ENCODE data around the gene C11orf97. TPM values are rescaled to one million over a fixed set of nuclear protein-coding genes. Genes with fewer than 3 reads are reported as not detected.
"Not testable (repeated sequence)": the region's sequence is repeated elsewhere in the genome, so short reads cannot be mapped to it uniquely, and the experiment has no call there.

The C11orf97 gene
- total RNA-seq, 5 donors from 2014 or later (not counting 1 experiment from before 2014, with no cell fraction given): not detected

DNA sequence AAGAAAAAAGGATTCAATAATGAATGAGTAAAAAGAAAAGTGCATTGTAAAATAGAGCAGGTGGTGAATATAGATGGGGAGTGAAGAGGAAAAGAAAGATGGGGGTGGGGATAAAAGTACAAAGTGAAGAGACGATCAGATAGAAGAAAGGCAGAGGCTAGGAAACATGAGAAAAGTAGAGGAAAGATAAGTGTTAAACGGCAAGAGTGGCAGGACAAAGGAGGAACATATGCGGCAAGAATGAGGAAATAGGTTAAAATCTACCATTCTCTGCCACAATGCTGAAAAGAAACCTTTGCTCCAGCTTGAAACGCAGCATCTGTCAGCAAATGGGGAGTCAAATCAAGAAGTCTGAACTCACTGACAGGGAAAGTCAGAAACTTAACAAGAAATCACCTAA lies 38.3 kb downstream of the C11orf97 start:
- 54% methylated on average over 3 of the region's 4 CpGs for WGBS (ENCODE audit: insufficient coverage)
- peaks cover 5% of the 10 kb centered on the region for H3K36me3 Mint-ChIP-seq
- no peaks in the 10 kb centered on the region for H3K27me3 ChIP-seq (replicated peaks in 1 of 2; ENCODE audit: control insufficient read depth in 2 of 2, extremely low read depth in 1 of 2, insufficient read depth in 2 of 2, low read length in 1 of 2)

DNA sequence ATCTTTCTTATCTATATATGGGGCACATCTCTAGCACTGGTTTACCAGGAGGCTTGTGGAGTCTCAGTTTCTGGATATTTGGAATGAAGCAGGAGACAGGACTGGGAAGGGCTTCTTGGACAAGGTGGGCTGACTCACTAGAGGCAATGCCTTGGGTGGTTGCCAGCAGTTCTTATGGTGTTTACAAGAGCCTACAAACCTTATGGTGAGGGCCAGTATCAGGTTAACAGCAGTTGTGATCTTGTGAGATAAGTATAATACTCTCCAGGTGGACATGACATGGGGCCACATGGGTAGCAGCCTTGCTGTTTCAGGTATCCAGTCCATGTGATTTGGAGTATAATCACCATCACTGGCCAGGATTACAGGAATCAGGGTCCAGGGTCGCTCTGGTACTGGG lies 41.7 kb downstream of the C11orf97 start:
- no peaks in the 10 kb centered on the region for H3K27me3 ChIP-seq (replicated peaks in 1 of 2; ENCODE audit: control insufficient read depth in 2 of 2, extremely low read depth in 1 of 2, insufficient read depth in 2 of 2, low read length in 1 of 2)
- H3K9me3 ChIP-seq: no peaks in the 10 kb centered on the region
- H3K4me3 Mint-ChIP-seq: no peak overlapping the region
- DNase-seq: no peak
- no peaks in the 10 kb centered on the region for H3K4me1 ChIP-seq (ENCODE audit: control insufficient read depth in 1 of 2, extremely low read depth in 1 of 2, insufficient read depth in 2 of 2, low read length in 2 of 2)
- H3K27ac ChIP-seq (ENCODE audit: low read length): no peak overlapping the region
- no peak overlapping the region for H3K4me3 ChIP-seq (ENCODE audit: control insufficient read depth in 1 of 2, extremely low read depth in 1 of 2, low read length in 1 of 2)
- POLR2A ChIA-PET: no interaction called here
- no peaks in the 10 kb centered on the region for H3K36me3 Mint-ChIP-seq
- 0% methylated on average over 1 of the region's 1 CpG for WGBS (ENCODE audit: insufficient coverage)
- no peaks in the 10 kb centered on the region for H3K27me3 Mint-ChIP-seq
- H3K9me3 Mint-ChIP-seq: no peaks in the 10 kb centered on the region
- H3K36me3 ChIP-seq (ENCODE audit: control insufficient read depth in 2 of 2, extremely low read depth in 1 of 2, insufficient read depth in 1 of 2, low read length in 1 of 2): no peaks in the 10 kb centered on the region
- peaks cover 10 to 14% (median 10%) of the 10 kb centered on the region in 3 donors for H3K4me1 Mint-ChIP-seq
- CTCF ChIA-PET: no interaction called here
- H3K27ac Mint-ChIP-seq: no peak overlapping the region
- no peak for ATAC-seq (replicated peaks in 1 of 4)

More for the DNA sequence above, 38.3 kb downstream of the C11orf97 start:
- no peak for ATAC-seq (replicated peaks in 1 of 4)
- Histone ChIP-seq H3K27ac (ENCODE audit: low read length) (no peak overlapping the region), H3K4me1 (ENCODE audit: control insufficient read depth in 1 of 2, extremely low read depth in 1 of 2, insufficient read depth in 2 of 2, low read length in 2 of 2) (peaks cover 10 to 12% of the 10 kb centered on the region in 2 experiments), H3K4me3 (ENCODE audit: control insufficient read depth in 1 of 2, extremely low read depth in 1 of 2, low read length in 1 of 2) (no peak overlapping the region), H3K36me3 (ENCODE audit: control insufficient read depth in 2 of 2, extremely low read depth in 1 of 2, insufficient read depth in 1 of 2, low read length in 1 of 2) (no peaks in the 10 kb centered on the region), H3K9me3 (no peaks in the 10 kb centered on the region)
- Mint-ChIP-seq H3K9me3 (no peaks in the 10 kb centered on the region), H3K27ac (no peak overlapping the region), H3K4me3 (no peak overlapping the region), H3K27me3 (no peaks in the 10 kb centered on the region), H3K4me1 (peaks cover 40 to 42% (median 41%) of the 10 kb centered on the region in 3 donors)
- POLR2A ChIA-PET: no interaction called here
- CTCF ChIA-PET: no interaction called here
- DNase-seq: no peak

DNA sequence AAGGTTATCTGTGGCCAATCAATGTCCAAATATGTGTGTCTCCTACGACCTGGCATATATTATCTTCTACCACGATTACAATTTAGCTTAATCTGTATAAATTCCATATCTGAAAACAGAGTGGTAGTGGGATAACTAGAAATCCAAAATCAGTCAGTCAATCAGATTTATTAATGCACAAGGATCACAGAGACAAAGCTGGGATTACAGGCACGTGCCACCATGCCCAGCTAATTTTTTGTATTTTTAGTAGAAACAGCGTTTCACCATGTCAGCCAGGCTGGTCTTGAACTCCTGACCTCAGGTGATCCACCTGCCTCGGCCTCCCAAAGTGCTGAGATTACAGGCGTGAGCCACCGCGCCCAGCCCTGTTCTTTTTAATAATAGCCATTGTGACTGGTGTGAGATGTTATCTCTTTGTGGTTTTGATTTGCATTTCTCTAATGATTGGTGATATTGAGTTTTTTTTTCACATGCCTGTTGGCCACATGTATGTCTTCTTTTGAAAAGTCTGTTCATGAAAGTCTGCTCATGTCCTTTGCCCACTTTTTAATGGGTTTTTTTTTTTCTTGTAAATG lies 43.6 kb downstream of the C11orf97 start:
- CTCF ChIA-PET: interaction anchor here (0.6 to 1.1 kb wide), 2 partner anchors 31 to 596 kb away, joined by 3 to 10 read pairs; no protein-coding TSS in a partner anchor
- H3K4me3 ChIP-seq (ENCODE audit: control insufficient read depth in 1 of 2, extremely low read depth in 1 of 2, low read length in 1 of 2); ATAC-seq (replicated peaks in 1 of 4): not testable (repeated sequence)

DNA sequence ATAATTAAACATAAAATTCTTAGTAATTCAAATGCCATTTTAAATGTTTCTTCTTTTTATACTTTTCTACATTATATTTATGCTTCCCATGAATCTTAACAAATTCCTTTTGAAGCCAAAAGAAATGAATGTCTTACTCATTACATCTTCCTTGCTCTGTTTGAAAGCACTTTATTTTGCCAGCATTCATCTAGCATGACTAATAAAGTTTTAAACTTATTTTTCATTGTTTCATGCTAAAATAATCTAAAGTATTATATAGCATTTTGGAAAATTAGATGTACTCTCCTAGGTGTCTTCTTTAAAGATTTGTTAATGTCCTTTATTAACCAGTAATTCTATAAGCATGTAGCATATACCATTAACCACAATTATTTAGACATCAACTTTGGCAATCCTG lies 45.2 kb downstream of the C11orf97 start:
- no peak for ATAC-seq (replicated peaks in 1 of 4)
- Mint-ChIP-seq H3K36me3 (no peaks in the 10 kb centered on the region), H3K27me3 (no peaks in the 10 kb centered on the region), H3K4me1 (no peaks in the 10 kb centered on the region), H3K9me3 (no peaks in the 10 kb centered on the region), H3K27ac (no peak overlapping the region), H3K4me3 (no peak overlapping the region)
- no peaks in the 10 kb centered on the region for H3K4me1 ChIP-seq (ENCODE audit: control insufficient read depth in 1 of 2, extremely low read depth in 1 of 2, insufficient read depth in 2 of 2, low read length in 2 of 2)
- H3K27me3 ChIP-seq (replicated peaks in 1 of 2; ENCODE audit: control insufficient read depth in 2 of 2, extremely low read depth in 1 of 2, insufficient read depth in 2 of 2, low read length in 1 of 2): no peaks in the 10 kb centered on the region
- H3K27ac ChIP-seq (ENCODE audit: low read length): no peak overlapping the region
- no peaks in the 10 kb centered on the region for H3K9me3 ChIP-seq
- POLR2A ChIA-PET: no interaction called here
- CTCF ChIA-PET: no interaction called here
- no peaks in the 10 kb centered on the region for H3K36me3 ChIP-seq (ENCODE audit: control insufficient read depth in 2 of 2, extremely low read depth in 1 of 2, insufficient read depth in 1 of 2, low read length in 1 of 2)
- no peak for DNase-seq
- no peak overlapping the region for H3K4me3 ChIP-seq (ENCODE audit: control insufficient read depth in 1 of 2, extremely low read depth in 1 of 2, low read length in 1 of 2)

More for the DNA sequence above, 43.6 kb downstream of the C11orf97 start:
- H3K4me1 Mint-ChIP-seq; H3K36me3 Mint-ChIP-seq; H3K36me3 ChIP-seq (ENCODE audit: control insufficient read depth in 2 of 2, extremely low read depth in 1 of 2, insufficient read depth in 1 of 2, low read length in 1 of 2); H3K4me1 ChIP-seq (ENCODE audit: control insufficient read depth in 1 of 2, extremely low read depth in 1 of 2, insufficient read depth in 2 of 2, low read length in 2 of 2); H3K27ac ChIP-seq (ENCODE audit: low read length); H3K4me3 Mint-ChIP-seq; H3K9me3 Mint-ChIP-seq; H3K27me3 ChIP-seq (replicated peaks in 1 of 2; ENCODE audit: control insufficient read depth in 2 of 2, extremely low read depth in 1 of 2, insufficient read depth in 2 of 2, low read length in 1 of 2); DNase-seq; H3K9me3 ChIP-seq; H3K27ac Mint-ChIP-seq; POLR2A ChIA-PET; H3K27me3 Mint-ChIP-seq: not testable (repeated sequence)
- 79% methylated on average over 5 of the region's 8 CpGs for WGBS (ENCODE audit: insufficient coverage)

DNA sequence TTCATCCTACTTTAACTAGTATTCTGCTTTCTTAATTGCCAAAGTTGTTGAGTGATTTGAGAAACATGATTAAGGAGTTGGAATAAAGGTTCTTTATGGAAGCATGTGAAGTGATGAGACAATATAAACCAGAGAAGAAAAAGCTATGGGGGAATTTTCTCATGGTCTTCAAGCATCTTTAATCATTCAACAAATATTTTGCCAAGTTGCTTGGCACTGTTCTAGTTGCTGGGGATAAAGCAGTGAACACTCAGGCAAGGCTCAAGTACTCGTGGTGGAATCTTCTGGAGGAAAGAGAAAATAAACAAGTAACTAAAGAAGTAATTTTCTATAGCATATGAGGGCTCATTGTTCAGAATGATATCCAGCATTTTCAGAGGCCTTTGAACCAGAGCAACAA lies 45.7 kb downstream of the C11orf97 start:
- no peaks in the 10 kb centered on the region for H3K27me3 Mint-ChIP-seq
- no peak for DNase-seq
- POLR2A ChIA-PET: no interaction called here

DNA sequence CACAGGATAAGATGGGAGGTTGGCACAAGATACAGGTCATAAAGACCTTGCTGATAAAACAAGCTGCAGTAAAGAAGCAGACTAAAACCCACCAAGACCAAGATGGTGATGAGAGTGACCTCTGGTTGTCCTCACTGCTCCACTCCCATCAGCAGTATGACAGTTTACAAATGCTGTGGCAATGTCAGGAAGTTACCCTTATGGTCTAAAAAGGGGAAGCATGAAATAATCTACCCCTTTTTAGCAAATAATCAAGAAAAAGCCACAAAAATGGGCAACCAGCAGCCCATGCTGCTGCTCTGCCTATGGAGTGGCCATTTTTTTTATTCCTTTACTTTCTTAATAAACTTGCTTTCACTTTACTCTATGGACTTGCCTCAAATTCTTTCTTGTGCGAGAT lies 46.2 kb downstream of the C11orf97 start:
- Mint-ChIP-seq H3K9me3 (no peaks in the 10 kb centered on the region), H3K36me3 (no peaks in the 10 kb centered on the region), H3K4me1 (no peaks in the 10 kb centered on the region), H3K4me3 (no peak overlapping the region), H3K27me3 (no peaks in the 10 kb centered on the region), H3K27ac (no peak overlapping the region)
- H3K4me3 ChIP-seq (ENCODE audit: control insufficient read depth in 1 of 2, extremely low read depth in 1 of 2, low read length in 1 of 2): no peak overlapping the region
- CTCF ChIA-PET: no interaction called here
- no peak overlapping the region for H3K27ac ChIP-seq (ENCODE audit: low read length)
- no peaks in the 10 kb centered on the region for H3K4me1 ChIP-seq (ENCODE audit: control insufficient read depth in 1 of 2, extremely low read depth in 1 of 2, insufficient read depth in 2 of 2, low read length in 2 of 2)
- POLR2A ChIA-PET: no interaction called here
- no peaks in the 10 kb centered on the region for H3K27me3 ChIP-seq (replicated peaks in 1 of 2; ENCODE audit: control insufficient read depth in 2 of 2, extremely low read depth in 1 of 2, insufficient read depth in 2 of 2, low read length in 1 of 2)
- no peaks in the 10 kb centered on the region for H3K9me3 ChIP-seq
- DNase-seq: no peak
- WGBS (ENCODE audit: insufficient coverage): no CpG with 5 or more reads among the region's 1 CpG
- no peaks in the 10 kb centered on the region for H3K36me3 ChIP-seq (ENCODE audit: control insufficient read depth in 2 of 2, extremely low read depth in 1 of 2, insufficient read depth in 1 of 2, low read length in 1 of 2)
- no peak for ATAC-seq (replicated peaks in 1 of 4)

More for the DNA sequence above, 45.7 kb downstream of the C11orf97 start:
- no peaks in the 10 kb centered on the region for H3K36me3 ChIP-seq (ENCODE audit: control insufficient read depth in 2 of 2, extremely low read depth in 1 of 2, insufficient read depth in 1 of 2, low read length in 1 of 2)
- Mint-ChIP-seq H3K4me1 (no peaks in the 10 kb centered on the region), H3K9me3 (no peaks in the 10 kb centered on the region), H3K4me3 (no peak overlapping the region), H3K27ac (no peak overlapping the region), H3K36me3 (no peaks in the 10 kb centered on the region)
- H3K4me1 ChIP-seq (ENCODE audit: control insufficient read depth in 1 of 2, extremely low read depth in 1 of 2, insufficient read depth in 2 of 2, low read length in 2 of 2): no peaks in the 10 kb centered on the region
- ATAC-seq (replicated peaks in 1 of 4): no peak
- CTCF ChIA-PET: no interaction called here
- H3K9me3 ChIP-seq: no peaks in the 10 kb centered on the region
- no CpG with 5 or more reads among the region's 1 CpG for WGBS (ENCODE audit: insufficient coverage)
- no peak overlapping the region for H3K27ac ChIP-seq (ENCODE audit: low read length)
- no peak overlapping the region for H3K4me3 ChIP-seq (ENCODE audit: control insufficient read depth in 1 of 2, extremely low read depth in 1 of 2, low read length in 1 of 2)
- H3K27me3 ChIP-seq (replicated peaks in 1 of 2; ENCODE audit: control insufficient read depth in 2 of 2, extremely low read depth in 1 of 2, insufficient read depth in 2 of 2, low read length in 1 of 2): no peaks in the 10 kb centered on the region

DNA sequence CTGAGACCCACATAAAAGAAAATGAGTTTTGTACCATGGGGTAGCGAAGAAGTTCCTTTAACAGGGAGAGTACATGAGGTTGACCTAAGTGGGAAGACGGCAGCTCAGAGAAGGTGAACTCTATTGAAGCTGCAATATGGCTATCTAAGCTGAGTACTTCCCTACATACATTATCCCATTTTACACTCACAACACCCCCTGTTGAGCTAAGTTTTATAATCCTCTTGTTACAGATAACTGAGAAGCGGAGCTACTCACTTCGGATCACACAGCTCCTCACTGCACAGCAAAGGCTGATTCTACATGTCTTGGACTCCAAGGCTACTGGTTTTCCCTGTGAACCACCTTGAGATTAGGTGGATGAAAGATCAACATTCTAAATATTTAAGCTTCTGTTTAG lies 46.7 kb downstream of the C11orf97 start:
- Histone ChIP-seq H3K4me3 (ENCODE audit: control insufficient read depth in 1 of 2, extremely low read depth in 1 of 2, low read length in 1 of 2) (no peak overlapping the region), H3K4me1 (ENCODE audit: control insufficient read depth in 1 of 2, extremely low read depth in 1 of 2, insufficient read depth in 2 of 2, low read length in 2 of 2) (no peaks in the 10 kb centered on the region), H3K27ac (ENCODE audit: low read length) (no peak overlapping the region), H3K9me3 (no peaks in the 10 kb centered on the region), H3K27me3 (replicated peaks in 1 of 2; ENCODE audit: control insufficient read depth in 2 of 2, extremely low read depth in 1 of 2, insufficient read depth in 2 of 2, low read length in 1 of 2) (no peaks in the 10 kb centered on the region), H3K36me3 (ENCODE audit: control insufficient read depth in 2 of 2, extremely low read depth in 1 of 2, insufficient read depth in 1 of 2, low read length in 1 of 2) (no peaks in the 10 kb centered on the region)
- Mint-ChIP-seq H3K9me3 (no peaks in the 10 kb centered on the region), H3K27me3 (no peaks in the 10 kb centered on the region), H3K27ac (no peak overlapping the region), H3K4me1 (no peaks in the 10 kb centered on the region), H3K36me3 (no peaks in the 10 kb centered on the region), H3K4me3 (no peak overlapping the region)
- ChIA-PET CTCF (no interaction called here), POLR2A (no interaction called here)
- DNase-seq: no peak
- no peak for ATAC-seq (replicated peaks in 1 of 4)
- WGBS (ENCODE audit: insufficient coverage): no CpG with 5 or more reads among the region's 4 CpGs

All from T-cell (primary cell).